HG03565 (cell line): ENCODE measurements around the gene COL18A1.
"Not testable (repeated sequence)": the region's sequence is repeated elsewhere in the genome, so short reads cannot be mapped to it uniquely, and the experiment has no call there.

Source experiments
- ATAC-seq: cut with Tn5 transposase; IDR thresholded peaks from one replicate; pipeline ENCODE4 v1.9.1; 2021; ENCODE audit warnings: mild to moderate bottlenecking, moderate library complexity; ENCODE audit not compliant: unreplicated experiment

The COL18A1 gene

GRCh38 chr21:45438391-45439145, 33.6 kb downstream of the COL18A1 start:
- no peak for ATAC-seq

- no peak for ATAC-seq
These were observed 34.4 kb downstream of the COL18A1 start for GRCh38 chr21:45439161-45439872.

- ATAC-seq: no peak
These were observed 35.0 kb downstream of the COL18A1 start for GRCh38 chr21:45439901-45440461.

GRCh38 chr21:45440736-45441350, 35.9 kb downstream of the COL18A1 start:
- ATAC-seq: no peak

GRCh38 chr21:45441431-45442255, 36.7 kb downstream of the COL18A1 start:
- no peak for ATAC-seq

GRCh38 chr21:45442276-45442675, 37.3 kb downstream of the COL18A1 start:
- ATAC-seq: no peak

- not testable (repeated sequence) for ATAC-seq
These were observed 38.0 kb downstream of the COL18A1 start for GRCh38 chr21:45442686-45443594.

GRCh38 chr21:45443595-45444181, 38.7 kb downstream of the COL18A1 start:
- no peak for ATAC-seq

GRCh38 chr21:45444385-45444784, 39.4 kb downstream of the COL18A1 start:
- no peak for ATAC-seq

- no peak for ATAC-seq
These were observed 40.4 kb downstream of the COL18A1 start for GRCh38 chr21:45445369-45445768.

GRCh38 chr21:45447821-45448220, 42.9 kb downstream of the COL18A1 start:
- ATAC-seq: no peak

- ATAC-seq: no peak
These were observed 43.4 kb downstream of the COL18A1 start for GRCh38 chr21:45448283-45448809.

- no peak for ATAC-seq
These were observed 44.1 kb downstream of the COL18A1 start for GRCh38 chr21:45448810-45449657.

GRCh38 chr21:45449658-45450422, 44.9 kb downstream of the COL18A1 start:
- no peak for ATAC-seq

GRCh38 chr21:45450423-45451090, 45.6 kb downstream of the COL18A1 start:
- no peak for ATAC-seq

GRCh38 chr21:45451091-45451740, 46.3 kb downstream of the COL18A1 start:
- no peak for ATAC-seq
